ENCODE measurements around the gene SOX6. TPM values are rescaled to one million over a fixed set of nuclear protein-coding genes. Genes with fewer than 3 reads are reported as not detected.

The SOX6 gene
- total RNA-seq, 8 experiments from 2014 or later = 0.92 to 25.7 (median 3.6) TPM

DNA sequence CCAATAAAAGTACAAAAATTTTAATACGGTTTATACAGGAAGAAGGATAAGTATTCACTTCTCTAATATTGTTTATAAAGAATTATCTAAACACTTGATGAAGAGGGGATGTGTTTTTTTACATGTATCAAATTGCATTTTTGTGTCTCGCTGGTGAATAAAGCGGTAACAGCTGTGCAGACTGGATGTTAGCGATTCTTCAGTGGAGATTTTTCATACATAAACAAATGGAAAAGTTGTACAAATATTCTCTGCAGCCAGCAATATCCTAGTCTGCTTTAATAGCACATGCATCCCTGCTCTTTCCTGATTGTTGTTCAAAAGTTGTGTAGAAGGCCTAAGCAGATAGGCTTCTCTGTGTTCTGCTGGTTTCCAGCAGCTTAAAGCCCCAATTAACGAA, 369.3 kb downstream of the SOX6 start:
- H3K4me1 ChIP-seq (replicated peaks in 1 of 2) = peaks cover 10 to 14% of the 10 kb centered on the region in 2 donors
- no peak overlapping the region for H3K27ac ChIP-seq
- 60 to 100% (median 84%) methylated on average over 1 to 5 of the region's 5 CpGs for WGBS, 10 experiments
- H3K4me3 ChIP-seq = no peak overlapping the region
- in situ Hi-C loops (cut with MboI; ENCODE audit: low pct_unique_long_range_greater_than_20kb in 2 of 9, low sequenced_read_pairs in 9 of 9, unreplicated experiment in 9 of 9) = no loop called here
- ATAC-seq (replicated peaks in 6 of 8) = no peak

DNA sequence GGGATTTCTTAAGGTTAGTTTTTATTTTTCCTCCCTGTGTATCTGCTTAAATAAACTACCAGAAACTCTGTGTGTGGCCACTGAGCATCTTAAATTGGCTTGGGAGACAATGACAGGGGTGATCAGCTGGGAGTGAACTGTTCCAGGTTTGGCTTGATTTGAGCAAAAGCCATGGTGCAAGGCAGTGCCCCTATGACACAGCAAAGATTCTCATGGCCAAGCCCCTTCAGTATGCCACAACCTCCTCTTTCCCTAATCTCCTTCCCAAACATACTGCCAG, 370.5 kb downstream of the SOX6 start:
- ATAC-seq (replicated peaks in 6 of 8) = no peak
- peaks cover 0 to 2% of the 10 kb centered on the region in 2 donors for H3K4me1 ChIP-seq (replicated peaks in 1 of 2)
- no peak overlapping the region for H3K27ac ChIP-seq
- H3K4me3 ChIP-seq = no peak overlapping the region
- in situ Hi-C loops (cut with MboI; ENCODE audit: low pct_unique_long_range_greater_than_20kb in 2 of 9, low sequenced_read_pairs in 9 of 9, unreplicated experiment in 9 of 9) = no loop called here

DNA sequence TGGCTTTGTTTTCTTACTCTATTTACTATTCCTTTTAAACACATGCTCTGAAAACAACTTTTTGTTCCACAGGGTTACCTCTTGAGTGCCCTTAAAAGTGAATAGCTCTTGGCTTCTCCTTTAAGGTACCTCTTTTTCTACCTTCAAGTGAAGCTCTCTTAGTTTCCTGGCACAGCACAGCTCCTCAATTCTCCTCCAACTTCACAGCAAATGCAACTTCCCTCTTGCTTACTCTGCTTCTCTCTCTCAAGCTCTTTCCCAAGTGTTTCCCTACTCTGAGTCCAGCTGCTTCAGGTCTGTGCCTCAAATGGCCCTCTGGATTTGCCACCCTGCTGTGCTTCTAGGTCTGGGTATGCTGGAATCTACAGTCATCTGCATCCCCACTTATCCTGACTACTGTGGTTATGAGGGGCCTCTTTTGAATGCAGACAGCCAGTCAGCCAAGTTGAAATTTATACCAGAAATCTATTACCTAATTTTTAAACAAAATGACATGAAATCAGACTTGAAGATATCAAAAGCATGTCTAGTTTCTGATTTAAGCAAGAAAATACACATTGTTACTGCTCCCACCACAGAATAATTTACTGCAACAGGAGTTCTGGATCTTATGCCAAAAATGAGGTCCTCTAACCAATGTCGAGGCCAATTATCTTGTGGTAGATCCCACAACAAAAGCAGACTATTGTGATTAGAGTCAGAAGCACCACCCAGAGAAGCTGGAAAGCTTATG, 371.1 kb downstream of the SOX6 start:
- Histone ChIP-seq H3K4me3 (no peak overlapping the region), H3K27ac (no peak overlapping the region), H3K4me1 (replicated peaks in 1 of 2) (no peaks in the 10 kb centered on the region)
- in situ Hi-C loops (cut with MboI; ENCODE audit: low pct_unique_long_range_greater_than_20kb in 2 of 9, low sequenced_read_pairs in 9 of 9, unreplicated experiment in 9 of 9) = no loop called here
- WGBS, 10 experiments = 0 to 100% (median 46%) methylated on average over 1 of the region's 1 CpG; no CpG with 5 or more reads in 2 of the 10 experiments
- ATAC-seq (replicated peaks in 6 of 8) = no peak

DNA sequence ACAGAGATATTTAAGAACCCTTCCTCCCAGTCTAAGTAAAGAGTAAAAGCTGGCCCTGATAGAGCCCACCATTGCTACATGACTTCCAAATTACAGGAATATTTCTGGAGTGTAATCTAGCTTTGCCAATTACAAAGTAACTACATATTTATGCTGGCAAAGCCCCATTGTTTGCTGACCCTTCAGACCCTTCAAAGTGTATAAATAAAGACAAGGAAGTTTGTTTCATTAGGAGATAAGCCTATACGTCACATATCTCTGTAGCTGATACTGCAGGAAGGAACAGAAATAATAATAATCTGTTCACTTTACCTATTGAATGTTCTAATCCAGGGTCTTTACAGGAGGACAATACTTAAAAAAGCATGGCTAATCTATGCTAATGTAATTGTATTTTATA, 375.1 kb downstream of the SOX6 start:
- Histone ChIP-seq H3K4me3 (no peak overlapping the region), H3K27ac (no peak overlapping the region), H3K4me1 (replicated peaks in 1 of 2) (no peaks in the 10 kb centered on the region)
- in situ Hi-C loops (cut with MboI; ENCODE audit: low pct_unique_long_range_greater_than_20kb in 2 of 9, low sequenced_read_pairs in 9 of 9, unreplicated experiment in 9 of 9) = no loop called here
- WGBS, 10 experiments = 50 to 100% (median 100%) methylated on average over 1 of the region's 1 CpG; no CpG with 5 or more reads in 2 of the 10 experiments
- no peak for ATAC-seq (replicated peaks in 6 of 8)

DNA sequence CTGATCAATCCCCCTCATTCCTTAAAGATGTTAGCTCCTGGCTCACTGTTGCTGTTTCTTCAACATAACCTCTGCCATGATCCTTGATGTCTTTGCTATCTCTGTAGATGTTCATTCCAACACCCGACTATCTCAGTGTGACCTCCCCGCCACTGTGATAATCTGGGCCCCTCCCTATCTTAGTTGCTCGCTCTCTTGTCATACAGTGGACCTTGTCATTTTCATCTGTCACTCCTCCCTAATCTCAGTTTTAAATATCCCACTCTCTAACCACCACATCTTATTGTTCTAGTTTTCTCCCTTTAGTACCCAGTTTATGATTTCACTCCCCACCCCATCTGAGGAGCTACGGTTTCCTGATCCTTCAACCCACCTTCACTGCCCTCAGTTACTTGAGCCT, 379.2 kb downstream of the SOX6 start:
- in situ Hi-C loops (cut with MboI; ENCODE audit: low pct_unique_long_range_greater_than_20kb in 2 of 9, low sequenced_read_pairs in 9 of 9, unreplicated experiment in 9 of 9) = no loop called here
- Histone ChIP-seq H3K4me1 (replicated peaks in 1 of 2) (peaks cover 0 to 5% of the 10 kb centered on the region in 2 donors), H3K4me3 (no peak overlapping the region), H3K27ac (no peak overlapping the region)
- ATAC-seq (replicated peaks in 6 of 8) = no peak
- 14 to 100% (median 82%) methylated on average over 1 to 4 of the region's 4 CpGs; no CpG with 5 or more reads in 2 of the 10 experiments for WGBS, 10 experiments

DNA sequence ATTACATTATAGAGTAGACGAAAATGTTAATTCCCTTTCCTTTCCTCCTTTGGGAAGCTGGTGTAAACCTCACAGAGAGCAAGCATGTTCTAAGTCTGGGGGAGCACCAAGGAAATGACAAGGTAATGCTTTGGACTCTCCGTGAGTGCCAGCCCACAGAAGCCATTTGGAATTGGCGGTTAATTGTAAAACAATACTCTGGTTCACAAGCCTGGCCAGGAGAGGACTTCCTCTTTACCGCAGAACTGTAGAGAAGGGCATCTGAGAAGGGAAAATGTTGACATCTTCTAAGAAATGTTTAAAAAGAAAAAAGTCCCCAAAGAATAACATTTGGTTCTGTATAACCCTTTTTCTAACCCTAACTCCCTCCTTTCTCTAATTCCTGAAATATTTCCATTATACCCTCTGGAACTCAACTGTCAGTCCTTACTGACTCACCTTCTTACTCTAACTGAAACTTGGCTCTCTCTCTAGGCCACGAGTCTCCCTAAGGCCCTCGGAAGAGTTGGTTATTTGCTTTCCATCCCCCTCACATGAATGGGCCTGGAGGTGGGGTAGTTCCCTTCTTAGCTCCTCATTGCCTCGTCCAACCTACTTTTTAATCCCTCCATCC, 379.8 kb downstream of the SOX6 start:
- 51 to 98% (median 84%) methylated on average over 3 to 7 of the region's 7 CpGs for whole genome bisulfite sequencing, 10 experiments
- no peak for ATAC-seq (replicated peaks in 6 of 8)
- H3K27ac ChIP-seq = no peak overlapping the region
- peaks cover 0 to 5% of the 10 kb centered on the region in 2 donors for H3K4me1 ChIP-seq (replicated peaks in 1 of 2)
- in situ Hi-C loops (cut with MboI; ENCODE audit: low pct_unique_long_range_greater_than_20kb in 2 of 9, low sequenced_read_pairs in 9 of 9, unreplicated experiment in 9 of 9) = no loop called here
- H3K4me3 ChIP-seq = no peak overlapping the region

DNA sequence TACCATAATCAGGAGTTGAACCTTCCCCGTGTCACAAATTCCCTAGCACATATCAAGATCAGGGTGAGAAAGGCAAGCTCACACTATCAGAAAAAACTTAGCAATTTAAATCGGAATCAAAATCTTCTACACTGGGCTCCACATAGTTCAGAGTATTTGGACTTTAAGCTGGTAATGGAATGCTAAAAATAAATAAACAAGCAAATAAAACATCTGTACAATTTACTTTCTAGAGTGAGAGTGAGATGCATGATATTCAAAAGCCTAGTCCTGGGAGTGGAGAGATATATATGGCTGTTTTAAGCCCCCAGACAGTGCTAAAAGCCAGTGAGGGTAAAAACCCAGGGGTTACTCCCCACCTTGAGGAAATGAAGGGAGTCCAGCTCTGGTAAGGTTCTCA, 380.6 kb downstream of the SOX6 start:
- no peak for ATAC-seq (replicated peaks in 6 of 8)
- Histone ChIP-seq H3K27ac (no peak overlapping the region), H3K4me1 (replicated peaks in 1 of 2) (peaks cover 0 to 5% of the 10 kb centered on the region in 2 donors), H3K4me3 (no peak overlapping the region)
- WGBS, 10 experiments = 50 to 100% (median 96%) methylated on average over 1 to 2 of the region's 2 CpGs; no CpG with 5 or more reads in 1 of the 10 experiments
- in situ Hi-C loops (cut with MboI; ENCODE audit: low pct_unique_long_range_greater_than_20kb in 2 of 9, low sequenced_read_pairs in 9 of 9, unreplicated experiment in 9 of 9) = no loop called here

DNA sequence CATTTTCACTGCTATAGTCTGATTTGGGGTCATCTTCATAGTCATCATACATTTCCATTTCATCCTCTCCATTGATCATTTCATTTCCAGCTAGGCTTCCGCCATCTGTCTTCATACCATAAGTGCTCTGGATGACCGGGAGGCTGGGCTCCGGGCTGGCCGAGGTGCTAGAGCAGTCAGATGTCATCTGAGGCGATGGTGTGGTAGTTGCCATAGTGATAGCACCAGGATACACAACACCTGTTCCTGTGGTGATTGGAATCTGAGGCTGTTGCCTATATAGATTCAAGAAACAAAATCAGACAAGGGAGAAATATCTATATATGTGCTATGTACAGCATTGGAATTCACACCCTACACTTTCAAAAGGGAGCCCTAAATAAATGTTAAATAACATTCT, 383.5 kb downstream of the SOX6 start:
- ATAC-seq (replicated peaks in 6 of 8) = no peak
- WGBS, 10 experiments = 27 to 100% (median 81%) methylated on average over 1 to 5 of the region's 5 CpGs; no CpG with 5 or more reads in 3 of the 10 experiments
- in situ Hi-C loops (cut with MboI; ENCODE audit: low pct_unique_long_range_greater_than_20kb in 2 of 9, low sequenced_read_pairs in 9 of 9, unreplicated experiment in 9 of 9) = no loop called here
- Histone ChIP-seq H3K27ac (no peak overlapping the region), H3K4me1 (replicated peaks in 1 of 2) (peaks cover 13 to 25% of the 10 kb centered on the region in 2 donors), H3K4me3 (no peak overlapping the region)

DNA sequence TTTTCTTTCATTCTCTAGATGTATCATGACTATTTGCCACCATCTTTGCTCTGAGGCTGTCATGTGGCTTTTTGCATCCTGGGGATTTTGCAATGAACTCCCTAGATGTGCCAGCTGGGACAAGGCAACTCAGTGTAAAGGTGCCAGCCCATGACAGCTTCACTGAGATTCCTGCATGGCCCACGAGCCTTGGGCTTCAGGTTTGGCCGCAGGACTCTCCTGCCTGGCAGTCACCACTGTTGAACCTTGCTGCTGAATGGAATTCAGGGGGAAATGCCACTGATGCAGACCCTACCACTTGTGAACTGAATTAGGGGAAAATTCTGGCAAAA, 385.2 kb downstream of the SOX6 start:
- no peak for ATAC-seq (replicated peaks in 6 of 8)
- Histone ChIP-seq H3K27ac (no peak overlapping the region), H3K4me3 (no peak overlapping the region), H3K4me1 (replicated peaks in 1 of 2) (peaks cover 20 to 25% of the 10 kb centered on the region in 2 donors)
- in situ Hi-C loops (cut with MboI; ENCODE audit: low pct_unique_long_range_greater_than_20kb in 2 of 9, low sequenced_read_pairs in 9 of 9, unreplicated experiment in 9 of 9) = no loop called here
- 83 to 100% (median 100%) methylated on average over 1 to 2 of the region's 2 CpGs; no CpG with 5 or more reads in 7 of the 10 experiments for WGBS, 10 experiments

DNA sequence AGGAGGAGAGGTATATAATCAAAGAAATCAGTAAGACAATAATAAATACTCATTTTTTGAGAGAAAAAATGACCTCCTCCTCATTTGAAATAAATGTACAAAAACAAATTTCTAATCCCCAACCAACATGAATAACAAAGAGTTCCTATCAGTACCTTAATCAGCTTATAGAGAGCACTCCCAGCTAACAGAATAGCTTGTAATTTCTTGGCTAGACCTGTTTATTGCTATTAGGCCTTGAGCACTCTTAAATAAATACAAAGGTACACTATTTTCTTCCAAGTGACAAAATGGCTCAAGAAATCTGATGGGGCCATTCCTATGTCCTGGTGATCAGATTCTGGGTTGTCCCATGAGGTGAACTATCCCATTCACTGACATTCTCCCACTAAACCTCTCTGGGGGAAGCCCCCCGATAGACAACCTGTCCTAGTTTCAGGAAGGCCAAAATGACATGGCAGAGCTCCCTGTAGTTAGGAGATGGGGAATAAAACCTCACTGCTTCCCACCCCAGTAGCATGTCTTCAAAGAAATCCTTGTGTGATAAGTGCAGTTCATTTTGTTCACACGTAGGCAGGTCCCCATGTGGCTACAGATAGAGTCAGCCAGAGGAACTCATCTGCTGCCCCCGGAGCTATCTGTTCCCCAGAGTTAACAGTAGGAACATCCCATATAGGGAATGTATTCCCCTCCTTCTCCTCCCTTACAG, 385.7 kb downstream of the SOX6 start:
- Histone ChIP-seq H3K4me3 (no peak overlapping the region), H3K27ac (no peak overlapping the region), H3K4me1 (replicated peaks in 1 of 2) (peaks cover 20 to 25% of the 10 kb centered on the region in 2 donors)
- in situ Hi-C loops (cut with MboI; ENCODE audit: low pct_unique_long_range_greater_than_20kb in 2 of 9, low sequenced_read_pairs in 9 of 9, unreplicated experiment in 9 of 9) = no loop called here
- ATAC-seq (replicated peaks in 6 of 8) = no peak
- WGBS, 10 experiments = 80 to 100% (median 96%) methylated on average over 1 to 3 of the region's 3 CpGs; no CpG with 5 or more reads in 5 of the 10 experiments

DNA sequence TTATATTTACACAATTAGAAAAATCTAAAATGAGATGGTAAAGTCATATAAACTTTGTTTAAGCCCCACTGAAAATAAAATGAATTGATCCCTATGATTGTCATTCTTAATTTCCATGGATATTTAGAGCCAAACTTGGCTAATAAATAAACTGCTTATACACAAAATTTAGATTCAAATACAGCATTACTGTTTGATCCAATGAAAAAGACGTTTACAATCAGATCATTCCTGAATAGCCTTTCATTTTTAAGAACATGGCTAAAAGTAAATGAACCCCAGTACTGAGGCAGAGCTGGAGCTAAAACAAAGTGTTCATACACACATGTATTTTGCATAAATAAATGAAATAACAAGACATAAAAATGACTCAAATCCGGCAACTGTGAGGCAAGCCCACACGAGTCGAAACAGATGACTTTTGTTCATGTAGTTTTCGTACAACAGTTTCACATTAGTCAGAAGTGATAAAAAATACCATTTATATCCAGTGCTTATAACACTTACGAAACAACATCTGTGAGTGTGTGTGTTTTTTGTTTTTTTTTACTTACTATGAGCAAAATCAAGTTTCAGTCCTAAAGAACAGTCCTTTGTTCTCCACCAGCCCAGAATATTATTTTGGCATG, 386.5 kb downstream of the SOX6 start:
- Histone ChIP-seq H3K27ac (no peak overlapping the region), H3K4me1 (replicated peaks in 1 of 2) (peaks cover 20 to 23% of the 10 kb centered on the region in 2 donors), H3K4me3 (no peak overlapping the region)
- ATAC-seq (replicated peaks in 6 of 8) = peak in 2 of 8 experiments; percentile 10 to 39
- 0 to 100% (median 88%) methylated on average over 1 to 6 of the region's 6 CpGs for WGBS, 10 experiments
- in situ Hi-C loops (cut with MboI; ENCODE audit: low pct_unique_long_range_greater_than_20kb in 2 of 9, low sequenced_read_pairs in 9 of 9, unreplicated experiment in 9 of 9) = no loop called here

DNA sequence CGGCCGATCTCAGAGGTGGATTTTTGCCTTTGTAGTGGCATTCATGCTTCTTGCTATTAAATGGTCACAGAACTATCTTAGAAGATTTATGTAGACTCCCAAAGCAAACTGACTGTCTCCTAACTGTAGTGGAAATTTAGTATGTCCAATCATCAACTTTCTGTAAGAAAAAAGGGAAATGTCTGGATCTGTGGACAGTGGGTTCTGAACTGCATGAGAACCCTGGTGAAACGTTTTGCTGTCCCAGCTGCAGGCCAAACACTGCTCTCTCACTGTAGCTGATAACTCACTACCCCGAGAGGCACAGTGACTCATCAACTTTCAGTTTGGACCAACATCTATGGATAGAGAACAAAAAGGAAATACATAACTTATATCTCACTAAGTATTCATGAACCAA, 387.1 kb downstream of the SOX6 start:
- Histone ChIP-seq H3K27ac (no peak overlapping the region), H3K4me1 (replicated peaks in 1 of 2) (peaks cover 20% of the 10 kb centered on the region in 2 donors), H3K4me3 (no peak overlapping the region)
- in situ Hi-C loops (cut with MboI; ENCODE audit: low pct_unique_long_range_greater_than_20kb in 2 of 9, low sequenced_read_pairs in 9 of 9, unreplicated experiment in 9 of 9) = no loop called here
- WGBS, 10 experiments = 19 to 89% (median 51%) methylated on average over 2 to 4 of the region's 4 CpGs; no CpG with 5 or more reads in 1 of the 10 experiments
- peak; percentile 18 to 87 (median 60) for ATAC-seq (replicated peaks in 6 of 8)

DNA sequence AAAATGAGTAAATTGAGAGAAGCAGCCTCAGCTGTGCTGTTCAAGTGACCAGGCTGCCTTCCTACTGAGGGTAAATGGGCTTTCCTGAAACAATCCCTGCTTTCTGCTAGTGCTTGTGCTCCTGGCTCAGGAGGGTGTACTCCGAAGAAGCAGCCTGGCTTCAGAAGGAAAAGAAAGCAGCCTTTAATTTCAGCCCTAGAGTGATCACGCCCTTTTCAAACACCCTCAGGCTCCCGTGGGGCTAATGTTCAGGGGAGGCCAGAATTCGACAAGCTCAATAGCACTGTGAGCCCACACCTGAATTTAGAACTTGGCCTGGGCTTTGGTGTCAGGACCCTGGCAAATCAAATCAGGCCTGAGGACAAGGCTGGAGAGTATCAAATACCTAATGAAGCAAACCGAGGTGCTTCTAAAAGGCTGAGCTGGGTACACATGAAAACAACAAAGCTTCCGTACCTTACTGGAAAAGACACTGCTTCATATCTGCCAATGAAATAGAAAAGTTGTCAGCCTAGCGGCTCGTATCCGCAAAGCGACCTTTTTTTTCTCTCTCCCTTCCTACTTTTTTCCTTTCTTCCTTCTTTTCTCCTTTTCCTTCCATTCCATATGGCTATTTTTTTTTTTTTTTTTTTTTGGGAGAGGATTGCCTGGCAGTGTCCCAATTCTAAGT, 387.8 kb downstream of the SOX6 start:
- H3K4me3 ChIP-seq = no peak overlapping the region
- in situ Hi-C loops (cut with MboI; ENCODE audit: low pct_unique_long_range_greater_than_20kb in 2 of 9, low sequenced_read_pairs in 9 of 9, unreplicated experiment in 9 of 9) = no loop called here
- WGBS, 10 experiments = 50 to 100% (median 90%) methylated on average over 2 to 9 of the region's 10 CpGs
- H3K4me1 ChIP-seq (replicated peaks in 1 of 2) = peaks cover 20% of the 10 kb centered on the region in 2 donors
- ATAC-seq (replicated peaks in 6 of 8) = peak; percentile 10 to 63 (median 34)
- no peak overlapping the region for H3K27ac ChIP-seq

All from motor neuron (in vitro differentiated cells).